Hematopoietic multipotent progenitor cell treated with erythropoietin and hydrocortisone succinate and interleukin-3 and kit ligand, for 8 days (in vitro differentiated cells): ENCODE results near the gene FHAD1.

Source experiments
- DNase-seq: peaks from one replicate; pipeline ENCODE4 v3.0.0-alpha.2; 2015

The FHAD1 gene

GRCh38 chr1:15444468-15445389 is 197.7 kb downstream of the FHAD1 start:
- DNase-seq = no peak

GRCh38 chr1:15445390-15446122 is 198.5 kb downstream of the FHAD1 start:
- DNase-seq = no peak

- no peak for DNase-seq
Observed at GRCh38 chr1:15446212-15446611, 199.2 kb downstream of the FHAD1 start.
